Measurements from ENCODE around the gene CDK7.

GRCh38 chr5:69248019-69248418, 13.3 kb downstream of the CDK7 start:
- TF ChIP-seq CTCF (IDR thresholded peaks at IDR 0.05; ENCODE audit: low read depth, low read length): no peak
- no peak for TF ChIP-seq MAX (IDR thresholded peaks at IDR 0.05; ENCODE audit: low read depth, low read length)
- TF ChIP-seq MYC (IDR thresholded peaks at IDR 0.05; ENCODE audit: low read depth, low read length): no peak

All from NB4 (cell line).